ENCODE results near the gene PCDH1. TPM values are rescaled to one million over a fixed set of nuclear protein-coding genes. Genes with fewer than 3 reads are reported as not detected.

The PCDH1 gene
- total and polyA plus RNA-seq, 2 of the 13 experiments (the other 11 are each of a cell fraction or from before 2014, with no cell fraction given): 0.11 to 0.83 TPM

- TF ChIP-seq KDM1A (CRISPR knock-in tag; IDR thresholded peaks at IDR 0.05) (no peak), SOX5 (CRISPR knock-in tag; IDR thresholded peaks at IDR 0.05; ENCODE audit: borderline replicate concordance) (no peak; the same call in 1 of the 2 replicates), DNMT1 (CRISPR knock-in tag; IDR thresholded peaks at IDR 0.05) (no peak), SALL1 (CRISPR knock-in tag; IDR thresholded peaks at IDR 0.05) (peak; percentile 52), ERF (CRISPR knock-in tag; IDR thresholded peaks at IDR 0.05) (peak; percentile 45; the same call in 1 of the 2 replicates), ZNF552 (CRISPR knock-in tag; IDR thresholded peaks at IDR 0.05; ENCODE audit: borderline replicate concordance) (peak; percentile 64; the same call in 1 of the 2 replicates), KAT7 (CRISPR knock-in tag; IDR thresholded peaks at IDR 0.05; ENCODE audit: borderline replicate concordance) (no peak; the same call in 1 of the 2 replicates), TRIM24 (CRISPR knock-in tag; IDR thresholded peaks at IDR 0.05) (no peak), ZBTB20 (CRISPR knock-in tag; IDR thresholded peaks at IDR 0.05; ENCODE audit: borderline replicate concordance, low read depth) (0 out of 2 replicates have a peak, but pooled peaks have one; percentile 50), SRY (CRISPR knock-in tag; IDR thresholded peaks at IDR 0.05) (peak; percentile 40; the same call in 1 of the 2 replicates), ZNF296 (CRISPR knock-in tag; conservative IDR thresholded peaks at IDR 0.05) (no peak), FOXA1 (IDR thresholded peaks at IDR 0.05) (no peak), FOXA1 (CRISPR knock-in tag; IDR thresholded peaks at IDR 0.05) (peak; percentile 74), ZNF891 (CRISPR knock-in tag; IDR thresholded peaks at IDR 0.05) (0 out of 2 replicates have a peak, but pooled peaks have one; percentile 43), SMYD3 (CRISPR knock-in tag; IDR thresholded peaks at IDR 0.05) (no peak), FOXP4 (CRISPR knock-in tag; IDR thresholded peaks at IDR 0.05) (peak; percentile 60; the same call in 1 of the 2 replicates), ELF3 (CRISPR knock-in tag; IDR thresholded peaks at IDR 0.05) (no peak), ZNF839 (CRISPR knock-in tag; IDR thresholded peaks at IDR 0.05; ENCODE audit: borderline replicate concordance) (no peak), RBM22 (optimal IDR thresholded peaks at IDR 0.05; ENCODE audit: low read length) (no peak)
- TF ChIP-seq, protein P1, sequence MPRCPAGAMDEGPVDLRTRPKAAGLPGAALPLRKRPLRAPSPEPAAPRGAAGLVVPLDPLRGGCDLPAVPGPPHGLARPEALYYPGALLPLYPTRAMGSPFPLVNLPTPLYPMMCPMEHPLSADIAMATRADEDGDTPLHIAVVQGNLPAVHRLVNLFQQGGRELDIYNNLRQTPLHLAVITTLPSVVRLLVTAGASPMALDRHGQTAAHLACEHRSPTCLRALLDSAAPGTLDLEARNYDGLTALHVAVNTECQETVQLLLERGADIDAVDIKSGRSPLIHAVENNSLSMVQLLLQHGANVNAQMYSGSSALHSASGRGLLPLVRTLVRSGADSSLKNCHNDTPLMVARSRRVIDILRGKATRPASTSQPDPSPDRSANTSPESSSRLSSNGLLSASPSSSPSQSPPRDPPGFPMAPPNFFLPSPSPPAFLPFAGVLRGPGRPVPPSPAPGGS (CRISPR knock-in tag; IDR thresholded peaks at IDR 0.05): no peak
- TF ChIP-seq, protein P2, sequence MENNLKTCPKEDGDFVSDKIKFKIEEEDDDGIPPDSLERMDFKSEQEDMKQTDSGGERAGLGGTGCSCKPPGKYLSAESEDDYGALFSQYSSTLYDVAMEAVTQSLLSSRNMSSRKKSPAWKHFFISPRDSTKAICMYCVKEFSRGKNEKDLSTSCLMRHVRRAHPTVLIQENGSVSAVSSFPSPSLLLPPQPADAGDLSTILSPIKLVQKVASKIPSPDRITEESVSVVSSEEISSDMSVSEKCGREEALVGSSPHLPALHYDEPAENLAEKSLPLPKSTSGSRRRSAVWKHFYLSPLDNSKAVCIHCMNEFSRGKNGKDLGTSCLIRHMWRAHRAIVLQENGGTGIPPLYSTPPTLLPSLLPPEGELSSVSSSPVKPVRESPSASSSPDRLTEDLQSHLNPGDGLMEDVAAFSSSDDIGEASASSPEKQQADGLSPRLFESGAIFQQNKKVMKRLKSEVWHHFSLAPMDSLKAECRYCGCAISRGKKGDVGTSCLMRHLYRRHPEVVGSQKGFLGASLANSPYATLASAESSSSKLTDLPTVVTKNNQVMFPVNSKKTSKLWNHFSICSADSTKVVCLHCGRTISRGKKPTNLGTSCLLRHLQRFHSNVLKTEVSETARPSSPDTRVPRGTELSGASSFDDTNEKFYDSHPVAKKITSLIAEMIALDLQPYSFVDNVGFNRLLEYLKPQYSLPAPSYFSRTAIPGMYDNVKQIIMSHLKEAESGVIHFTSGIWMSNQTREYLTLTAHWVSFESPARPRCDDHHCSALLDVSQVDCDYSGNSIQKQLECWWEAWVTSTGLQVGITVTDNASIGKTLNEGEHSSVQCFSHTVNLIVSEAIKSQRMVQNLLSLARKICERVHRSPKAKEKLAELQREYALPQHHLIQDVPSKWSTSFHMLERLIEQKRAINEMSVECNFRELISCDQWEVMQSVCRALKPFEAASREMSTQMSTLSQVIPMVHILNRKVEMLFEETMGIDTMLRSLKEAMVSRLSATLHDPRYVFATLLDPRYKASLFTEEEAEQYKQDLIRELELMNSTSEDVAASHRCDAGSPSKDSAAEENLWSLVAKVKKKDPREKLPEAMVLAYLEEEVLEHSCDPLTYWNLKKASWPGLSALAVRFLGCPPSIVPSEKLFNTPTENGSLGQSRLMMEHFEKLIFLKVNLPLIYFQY (CRISPR knock-in tag; IDR thresholded peaks at IDR 0.05; ENCODE audit: borderline replicate concordance): no peak
- TF ChIP-seq, protein P3, sequence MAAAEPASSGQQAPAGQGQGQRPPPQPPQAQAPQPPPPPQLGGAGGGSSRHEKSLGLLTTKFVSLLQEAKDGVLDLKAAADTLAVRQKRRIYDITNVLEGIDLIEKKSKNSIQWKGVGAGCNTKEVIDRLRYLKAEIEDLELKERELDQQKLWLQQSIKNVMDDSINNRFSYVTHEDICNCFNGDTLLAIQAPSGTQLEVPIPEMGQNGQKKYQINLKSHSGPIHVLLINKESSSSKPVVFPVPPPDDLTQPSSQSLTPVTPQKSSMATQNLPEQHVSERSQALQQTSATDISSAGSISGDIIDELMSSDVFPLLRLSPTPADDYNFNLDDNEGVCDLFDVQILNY (CRISPR knock-in tag; conservative IDR thresholded peaks at IDR 0.05): no peak
Measured at GRCh38 chr5:141849415-141850243, 28.6 kb downstream of the PCDH1 start (continued).
